ENCODE data around the gene HOXA6.

- TF ChIP-seq TAF1 (IDR thresholded peaks at IDR 0.05; ENCODE audit: borderline replicate concordance, low read depth, low read length): no peak
- no peak for TF ChIP-seq POLR2A (IDR thresholded peaks at IDR 0.05; ENCODE audit: low read depth, low read length)
Measured at GRCh38 chr7:27122077-27122910, 25.3 kb downstream of the HOXA6 start.

Measured in GM12892 (cell line).